Chondrocyte (in vitro differentiated cells): Measurements from ENCODE around the gene HTR3D. TPM values are rescaled to one million over a fixed set of nuclear protein-coding genes. Genes with fewer than 3 reads are reported as not detected.

Source experiments
- DNase-seq: peaks from one replicate; pipeline ENCODE4 v3.0.0; 2021; ENCODE audit warnings: mixed read lengths, low spot score
- H3K27ac Mint-ChIP-seq: one replicate; pipeline ENCODE4 v1.8.0; 2021; ENCODE audit warnings: mild to moderate bottlenecking, moderate library complexity, mixed read lengths; ENCODE audit not compliant: unreplicated experiment
- H3K27me3 Mint-ChIP-seq: 2 replicates; pipeline ENCODE4 v1.8.0; 2021; ENCODE audit warnings: low read depth, mixed read lengths
- H3K36me3 Mint-ChIP-seq: 2 replicates; pipeline ENCODE4 v1.8.0; 2021; ENCODE audit warnings: low read depth, mixed read lengths
- H3K4me1 Mint-ChIP-seq: 2 replicates; pipeline ENCODE4 v1.8.0; 2021; ENCODE audit warnings: low read depth, mild to moderate bottlenecking, mixed read lengths
- H3K4me3 Mint-ChIP-seq: one replicate; pipeline ENCODE4 v1.8.0; 2021; ENCODE audit warnings: mild to moderate bottlenecking, moderate library complexity, mixed read lengths; ENCODE audit not compliant: unreplicated experiment
- H3K9me3 Mint-ChIP-seq: 2 replicates; pipeline ENCODE4 v1.8.0; 2021; ENCODE audit warnings: low read depth, mixed read lengths
- CTCF ChIP-seq: fragments of 200-600 bp; sonication (generic); IDR thresholded peaks from 2 replicates; pipeline ENCODE4 v1.5.0; 2021; ENCODE audit warnings: antibody characterized with exemption, mild to moderate bottlenecking, moderate library complexity
- total RNA-seq: library from RNA; stranded (reverse); gene quantifications from 3 replicates; pipeline ENCODE4 v1.2.1, GENCODE V29; 2021

Gene HTR3D
- total RNA-seq, 1 donor from 2014 or later, result not detected

- Mint-ChIP-seq H3K36me3 (peaks cover 30% of the 10 kb centered on the region), H3K4me3 (no peak overlapping the region), H3K9me3 (no peaks in the 10 kb centered on the region), H3K27me3 (no peaks in the 10 kb centered on the region), H3K27ac (no peak overlapping the region), H3K4me1 (peaks cover 3% of the 10 kb centered on the region)
- TF ChIP-seq CTCF, result no peak
- no peak for DNase-seq
These were observed 44.4 kb upstream of the HTR3D start for GRCh38 chr3:183987000-183987600.

DNA sequence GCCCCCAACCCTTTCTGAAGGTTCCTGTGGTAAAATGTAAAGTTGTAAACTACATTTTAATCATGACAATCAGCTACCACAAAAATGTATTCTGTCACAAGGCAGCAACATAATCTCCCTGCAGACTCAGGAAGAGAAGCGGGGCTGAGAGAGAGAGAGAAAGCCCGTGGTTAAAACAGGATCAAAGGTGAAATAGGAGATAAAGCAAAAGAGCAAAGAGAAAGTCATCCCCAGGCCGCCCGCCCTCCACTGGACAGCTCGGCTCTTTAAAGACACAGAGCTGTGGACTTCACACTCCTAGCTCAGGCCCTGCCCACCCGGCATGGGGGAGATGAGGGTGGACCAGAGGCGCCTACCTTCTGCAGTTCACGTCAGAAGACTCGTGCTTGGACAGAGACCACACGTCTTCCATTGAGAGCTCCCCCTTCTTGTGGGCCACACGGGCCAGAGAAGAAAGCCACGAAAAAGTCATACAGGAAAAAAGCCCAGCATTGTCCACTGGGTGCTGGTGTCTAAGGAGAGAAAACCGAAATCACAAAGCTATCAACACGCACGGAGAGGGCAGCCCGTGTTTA is 43.2 kb upstream of the HTR3D start:
- Mint-ChIP-seq H3K27ac (peak overlapping the region; percentile 42), H3K4me3 (no peak overlapping the region), H3K4me1 (peaks cover 3% of the 10 kb centered on the region), H3K27me3 (no peaks in the 10 kb centered on the region), H3K36me3 (peaks cover 24% of the 10 kb centered on the region), H3K9me3 (no peaks in the 10 kb centered on the region)
- no peak for DNase-seq
- no peak for TF ChIP-seq CTCF

GRCh38 chr3:183991403-183991802 is 40.1 kb upstream of the HTR3D start:
- Mint-ChIP-seq H3K9me3 (no peaks in the 10 kb centered on the region), H3K27me3 (no peaks in the 10 kb centered on the region), H3K27ac (no peak overlapping the region), H3K36me3 (peaks cover 17% of the 10 kb centered on the region), H3K4me1 (peaks cover 3% of the 10 kb centered on the region), H3K4me3 (no peak overlapping the region)
- DNase-seq, result no peak
- no peak for TF ChIP-seq CTCF

- no peak overlapping the region for H3K27ac Mint-ChIP-seq
- H3K36me3 Mint-ChIP-seq, result no peaks in the 10 kb centered on the region
- no peak for TF ChIP-seq CTCF
- no peaks in the 10 kb centered on the region for H3K27me3 Mint-ChIP-seq
- no peaks in the 10 kb centered on the region for H3K9me3 Mint-ChIP-seq
- H3K4me3 Mint-ChIP-seq, result no peak overlapping the region
- H3K4me1 Mint-ChIP-seq, result peaks cover 22% of the 10 kb centered on the region
- no peak for DNase-seq
These were observed 29.8 kb upstream of the HTR3D start for GRCh38 chr3:184001761-184002160.

DNA sequence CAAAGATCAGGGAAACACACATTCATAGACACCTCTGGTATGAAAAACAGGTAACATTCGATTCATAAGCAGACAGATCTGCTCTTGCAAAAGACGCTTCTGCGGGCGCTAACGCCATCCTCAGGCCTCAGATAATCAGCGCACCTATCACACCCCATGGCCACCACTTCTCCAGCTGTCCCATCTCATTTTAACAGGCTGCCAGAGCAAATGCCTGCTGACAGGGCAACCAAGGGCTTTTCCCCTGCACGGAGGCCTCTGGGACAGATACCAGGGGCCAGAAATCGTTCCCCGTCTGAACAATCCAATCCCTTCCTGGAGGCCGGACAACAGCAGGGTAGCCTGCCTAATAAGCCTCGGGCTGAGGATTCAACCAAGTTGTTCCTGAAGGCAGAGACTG is 29.1 kb upstream of the HTR3D start:
- Mint-ChIP-seq H3K9me3 (no peaks in the 10 kb centered on the region), H3K36me3 (no peaks in the 10 kb centered on the region), H3K4me3 (no peak overlapping the region), H3K27me3 (no peaks in the 10 kb centered on the region), H3K4me1 (peaks cover 22% of the 10 kb centered on the region), H3K27ac (peak overlapping the region; percentile 32)
- TF ChIP-seq CTCF, result no peak
- DNase-seq, result no peak
